ENCODE data around the gene IFITM10.

GRCh38 chr11:1701091-1701807, 49.1 kb downstream of the IFITM10 start:
- TF ChIP-seq, protein P1, sequence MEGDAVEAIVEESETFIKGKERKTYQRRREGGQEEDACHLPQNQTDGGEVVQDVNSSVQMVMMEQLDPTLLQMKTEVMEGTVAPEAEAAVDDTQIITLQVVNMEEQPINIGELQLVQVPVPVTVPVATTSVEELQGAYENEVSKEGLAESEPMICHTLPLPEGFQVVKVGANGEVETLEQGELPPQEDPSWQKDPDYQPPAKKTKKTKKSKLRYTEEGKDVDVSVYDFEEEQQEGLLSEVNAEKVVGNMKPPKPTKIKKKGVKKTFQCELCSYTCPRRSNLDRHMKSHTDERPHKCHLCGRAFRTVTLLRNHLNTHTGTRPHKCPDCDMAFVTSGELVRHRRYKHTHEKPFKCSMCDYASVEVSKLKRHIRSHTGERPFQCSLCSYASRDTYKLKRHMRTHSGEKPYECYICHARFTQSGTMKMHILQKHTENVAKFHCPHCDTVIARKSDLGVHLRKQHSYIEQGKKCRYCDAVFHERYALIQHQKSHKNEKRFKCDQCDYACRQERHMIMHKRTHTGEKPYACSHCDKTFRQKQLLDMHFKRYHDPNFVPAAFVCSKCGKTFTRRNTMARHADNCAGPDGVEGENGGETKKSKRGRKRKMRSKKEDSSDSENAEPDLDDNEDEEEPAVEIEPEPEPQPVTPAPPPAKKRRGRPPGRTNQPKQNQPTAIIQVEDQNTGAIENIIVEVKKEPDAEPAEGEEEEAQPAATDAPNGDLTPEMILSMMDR (IDR thresholded peaks at IDR 0.05; ENCODE audit: poor library complexity), result no peak
- TF ChIP-seq EZH2 (IDR thresholded peaks at IDR 0.05; ENCODE audit: borderline replicate concordance), result no peak
